NCI-H510A treated with DMSO at 0.1 percent for 48 hours (cell line): Measurements from ENCODE around the gene IPCEF1.

ENCODE experiments used
- DNase-seq: peaks from one replicate; lab custom pipeline; 2025; lab: John Stamatoyannopoulos, UW

IPCEF1 gene, protein sequence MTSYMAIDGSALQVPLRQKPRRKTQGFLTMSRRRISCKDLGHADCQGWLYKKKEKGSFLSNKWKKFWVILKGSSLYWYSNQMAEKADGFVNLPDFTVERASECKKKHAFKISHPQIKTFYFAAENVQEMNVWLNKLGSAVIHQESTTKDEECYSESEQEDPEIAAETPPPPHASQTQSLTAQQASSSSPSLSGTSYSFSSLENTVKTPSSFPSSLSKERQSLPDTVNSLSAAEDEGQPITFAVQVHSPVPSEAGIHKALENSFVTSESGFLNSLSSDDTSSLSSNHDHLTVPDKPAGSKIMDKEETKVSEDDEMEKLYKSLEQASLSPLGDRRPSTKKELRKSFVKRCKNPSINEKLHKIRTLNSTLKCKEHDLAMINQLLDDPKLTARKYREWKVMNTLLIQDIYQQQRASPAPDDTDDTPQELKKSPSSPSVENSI

DNA sequence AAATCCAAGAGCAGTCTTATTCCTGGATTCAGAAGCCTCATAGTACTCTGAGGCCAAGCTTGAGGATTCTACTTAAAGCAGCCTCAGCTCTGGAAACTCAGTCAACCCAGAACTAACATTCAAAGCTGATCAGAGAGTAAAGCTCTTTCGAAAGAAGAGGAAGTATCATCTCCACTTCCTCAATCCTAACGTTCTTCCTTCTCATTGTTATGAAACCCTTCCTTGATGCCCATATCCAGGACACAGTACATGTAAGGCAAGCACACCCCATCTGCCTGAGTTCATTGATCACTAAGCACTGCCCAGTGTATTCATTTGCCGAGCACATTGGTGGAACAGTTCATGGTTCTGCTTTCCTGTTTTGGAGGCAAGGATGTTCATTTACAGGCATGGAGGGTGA, at the start of gene IPCEF1:
Gene IPCEF1, minus strand, starts transcription at position 114 of the 400 bp plus-strand sequence. CDS start 90,856 bp downstream, outside the sequence.
- DNase-seq = no peak

DNA sequence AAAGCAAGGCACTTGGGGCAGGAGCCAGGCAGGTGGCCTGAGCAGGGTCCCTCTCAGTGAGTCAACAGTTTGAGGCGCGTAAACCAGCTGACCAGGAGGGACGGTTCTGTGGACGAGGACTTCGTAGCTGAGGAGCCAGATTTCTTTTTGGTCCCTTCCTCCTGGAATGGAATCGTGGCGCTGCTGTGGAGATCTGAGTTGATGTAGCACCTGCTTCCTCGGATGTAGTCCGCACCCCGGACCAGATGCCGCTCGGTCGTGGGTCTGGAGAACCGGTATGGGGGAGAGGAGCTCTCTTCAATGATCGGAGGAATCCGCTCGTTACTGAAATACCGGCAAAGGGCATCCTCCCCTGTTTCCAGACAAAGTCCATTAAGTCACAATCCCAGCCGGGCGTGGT, 49.7 kb upstream of the IPCEF1 start:
- no peak for DNase-seq

DNA sequence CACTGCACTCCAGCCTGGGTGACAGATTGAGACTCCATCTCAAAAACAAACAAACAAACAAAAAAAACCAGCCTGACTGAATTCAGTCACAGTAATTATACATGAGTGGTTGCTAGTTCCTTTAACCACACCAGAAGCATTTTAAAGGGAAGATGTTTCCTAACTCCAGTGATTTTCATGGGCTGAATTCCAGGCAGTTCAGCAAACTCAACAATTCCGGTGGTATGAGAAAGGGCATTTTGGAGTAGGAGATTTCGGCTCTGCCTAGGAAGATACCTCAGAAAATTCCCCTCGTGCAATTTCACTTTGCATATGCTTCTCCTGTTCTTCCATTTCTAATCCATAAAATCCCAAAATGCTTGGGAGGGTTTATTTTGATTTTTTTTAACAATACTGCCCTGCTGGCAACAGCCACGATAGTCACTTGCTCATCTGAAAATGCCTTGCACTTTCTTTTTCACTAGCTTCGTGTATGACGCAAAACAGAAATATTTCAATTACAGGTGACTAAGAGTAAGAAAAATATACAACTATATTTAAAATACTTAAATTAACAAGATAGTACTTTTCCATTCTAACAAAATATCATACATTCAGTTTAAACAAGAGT, 48.3 kb upstream of the IPCEF1 start:
- no peak for DNase-seq

DNA sequence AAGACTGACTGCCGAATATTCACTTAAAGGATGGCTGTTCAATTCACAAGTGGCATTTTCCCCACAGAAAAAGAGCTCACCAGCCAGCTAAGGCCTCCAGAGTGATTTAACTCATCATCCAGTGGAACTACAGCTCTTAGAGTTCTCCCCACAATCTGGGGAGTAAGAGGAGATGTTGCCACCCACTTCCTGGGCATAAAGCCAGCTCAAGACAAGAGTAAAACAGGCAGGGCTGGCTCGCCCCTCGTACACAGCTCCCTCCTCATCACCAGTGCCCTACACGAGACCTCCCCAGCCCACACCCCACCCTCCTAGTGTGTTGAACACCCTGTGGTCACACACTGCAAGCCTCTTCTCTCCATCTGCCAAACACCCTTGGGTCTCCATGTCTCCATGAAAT, 47.2 kb upstream of the IPCEF1 start:
- no peak for DNase-seq

DNA sequence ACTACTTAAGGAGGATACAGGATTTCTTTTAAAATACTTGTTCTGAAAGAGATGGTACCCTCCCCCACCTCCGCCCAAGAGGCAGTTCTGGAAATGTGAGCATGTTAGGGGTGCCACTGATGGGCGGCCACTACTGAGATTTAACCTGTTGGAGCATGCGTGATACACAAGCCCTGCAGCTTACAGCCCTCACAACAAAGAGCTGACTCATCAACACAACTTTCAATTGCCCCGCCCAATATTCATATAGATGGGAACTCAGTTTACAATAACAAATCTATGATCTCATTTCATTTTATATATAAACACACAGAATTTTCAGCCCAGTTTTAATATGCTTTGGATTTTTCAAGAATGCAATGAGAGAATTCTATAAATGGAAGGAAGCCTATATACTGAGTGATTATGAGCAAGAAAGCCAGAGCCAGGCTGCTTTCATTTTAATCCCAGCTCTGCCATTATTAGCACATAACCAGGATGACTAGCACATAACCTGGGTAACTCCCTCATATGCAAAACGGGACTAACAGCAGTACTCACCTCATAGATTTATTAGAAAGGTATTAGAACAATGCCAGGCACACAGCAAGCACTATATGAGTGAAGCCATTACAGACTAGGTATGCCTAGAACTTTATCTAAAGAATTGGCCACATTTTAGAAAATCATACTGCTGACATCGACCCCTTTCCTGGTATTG, 45.6 kb upstream of the IPCEF1 start:
- DNase-seq = no peak

DNA sequence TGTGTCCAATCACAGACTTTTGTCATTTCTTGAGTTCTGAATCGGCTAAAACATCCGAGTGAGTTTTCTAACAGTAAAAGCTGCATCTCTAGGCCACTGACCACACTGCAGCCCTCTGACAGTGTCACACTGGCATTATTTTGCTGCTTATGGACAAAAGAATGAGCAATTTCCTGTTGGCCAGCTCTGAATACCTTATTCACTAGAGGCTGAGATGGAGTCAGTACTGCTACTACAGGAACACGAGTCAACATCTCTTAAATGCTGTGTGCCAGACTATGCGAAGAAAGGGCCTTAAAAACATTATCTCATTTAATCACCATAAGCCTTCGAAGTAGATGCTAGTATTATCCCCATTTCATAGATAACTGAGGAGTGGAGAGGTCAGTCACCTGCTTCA, 42.5 kb upstream of the IPCEF1 start:
- DNase-seq = no peak

DNA sequence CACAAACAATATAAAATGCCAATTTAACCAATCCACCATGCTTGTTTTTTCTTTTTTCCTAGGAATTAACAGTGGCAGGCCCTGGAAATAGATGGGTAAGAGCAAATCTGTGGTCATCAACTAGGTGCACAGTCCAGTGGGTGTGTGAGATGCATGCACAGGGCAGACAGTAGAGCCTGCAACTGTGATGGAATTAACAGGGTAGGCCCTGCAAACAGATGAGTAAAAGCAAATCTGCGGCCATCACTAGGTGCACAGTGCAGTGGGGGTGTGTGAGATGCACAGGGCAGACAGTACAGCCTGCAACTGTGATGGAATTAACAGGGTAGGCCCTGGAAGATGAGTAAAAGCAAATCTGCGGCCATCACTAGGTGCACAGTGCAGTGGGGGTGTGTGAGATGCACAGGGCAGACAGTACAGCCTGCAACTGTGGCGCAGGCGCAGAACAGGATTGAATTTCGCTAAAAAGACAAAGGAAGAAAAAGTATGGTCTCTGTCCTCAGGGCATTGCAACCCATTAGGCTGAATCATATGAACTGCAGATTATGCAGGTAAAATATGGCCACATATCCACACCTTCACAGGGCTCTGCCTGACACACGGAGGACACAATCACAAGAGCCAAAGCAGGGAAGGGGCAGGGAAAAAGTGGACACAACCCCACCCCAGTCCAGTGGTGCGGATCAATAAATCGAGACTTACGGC, 41.0 kb upstream of the IPCEF1 start:
- DNase-seq = no peak

DNA sequence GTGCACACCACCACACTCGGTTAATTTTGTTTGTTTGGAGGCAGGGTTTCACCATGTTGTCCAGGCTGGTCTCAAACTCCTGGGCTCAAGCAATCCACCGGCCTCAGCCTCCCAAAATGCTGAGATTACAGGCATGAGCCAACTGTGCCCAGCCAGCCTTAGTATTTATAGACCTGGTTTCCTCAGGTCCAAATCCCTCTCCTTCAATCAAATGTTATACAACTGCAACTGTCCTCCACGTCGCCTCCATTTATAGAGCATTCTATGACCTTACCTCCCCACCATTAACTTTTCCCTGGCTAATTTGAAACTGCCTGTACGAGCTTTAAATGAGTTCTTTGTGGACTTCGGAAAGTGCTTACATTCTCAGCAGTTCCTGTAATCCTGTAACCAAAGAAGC, 39.3 kb upstream of the IPCEF1 start:
- DNase-seq = no peak

DNA sequence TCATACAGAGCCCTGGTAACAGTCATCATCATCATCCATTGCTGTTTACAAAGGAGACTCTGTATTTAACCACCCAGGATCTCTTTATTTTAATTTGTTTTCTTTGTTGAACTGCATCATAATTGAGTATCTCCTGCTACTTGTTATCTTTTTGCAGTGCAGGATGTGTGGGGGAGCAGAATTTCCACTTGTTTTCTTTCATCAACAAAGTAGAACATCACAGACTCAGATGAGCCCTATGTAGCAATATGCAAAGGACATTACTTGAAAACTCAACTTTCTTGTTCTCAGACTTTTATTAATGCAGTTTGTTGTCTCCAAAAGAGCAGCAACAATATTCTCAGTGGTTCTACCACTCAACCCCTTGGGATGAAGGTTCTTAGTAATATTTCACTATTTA, 38.7 kb upstream of the IPCEF1 start:
- no peak for DNase-seq

DNA sequence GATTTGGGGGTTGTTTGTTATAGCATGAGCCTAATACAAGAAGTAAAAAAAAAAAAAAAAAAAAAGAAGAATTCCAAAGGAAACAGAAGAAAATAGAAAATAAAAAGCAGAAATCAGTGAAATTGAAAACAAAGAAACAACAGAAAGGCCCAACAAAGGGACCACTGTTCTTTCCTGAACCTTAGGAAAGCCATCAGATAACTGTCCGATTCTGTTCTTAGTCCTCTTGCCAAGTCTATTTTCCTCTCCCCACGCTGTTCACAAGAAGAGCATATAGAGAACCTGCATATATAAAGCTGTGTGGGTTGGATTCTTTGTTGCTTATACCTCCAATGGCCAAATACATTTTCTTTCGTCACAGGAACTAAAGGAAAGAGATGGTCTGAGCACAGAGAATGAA, 38.0 kb upstream of the IPCEF1 start:
- DNase-seq = no peak

DNA sequence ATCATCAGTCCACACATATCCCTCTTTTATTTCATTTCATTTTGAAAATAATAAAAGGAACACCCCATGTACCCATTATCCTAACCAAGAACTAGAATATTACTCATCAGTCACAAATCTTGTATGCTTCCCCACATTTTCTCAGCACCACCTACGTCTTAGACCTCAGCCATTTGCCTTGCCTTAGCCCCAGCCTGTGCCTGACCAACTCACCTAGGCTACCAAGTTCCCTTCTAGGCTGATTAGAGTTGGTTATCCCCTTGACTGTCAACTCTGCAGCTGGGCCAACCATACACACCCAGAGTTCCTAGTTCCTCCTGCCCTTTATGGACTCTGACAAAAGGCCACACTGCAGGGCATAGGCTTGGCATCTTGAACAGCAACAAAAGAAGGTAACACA, 33.4 kb upstream of the IPCEF1 start:
- DNase-seq = no peak

DNA sequence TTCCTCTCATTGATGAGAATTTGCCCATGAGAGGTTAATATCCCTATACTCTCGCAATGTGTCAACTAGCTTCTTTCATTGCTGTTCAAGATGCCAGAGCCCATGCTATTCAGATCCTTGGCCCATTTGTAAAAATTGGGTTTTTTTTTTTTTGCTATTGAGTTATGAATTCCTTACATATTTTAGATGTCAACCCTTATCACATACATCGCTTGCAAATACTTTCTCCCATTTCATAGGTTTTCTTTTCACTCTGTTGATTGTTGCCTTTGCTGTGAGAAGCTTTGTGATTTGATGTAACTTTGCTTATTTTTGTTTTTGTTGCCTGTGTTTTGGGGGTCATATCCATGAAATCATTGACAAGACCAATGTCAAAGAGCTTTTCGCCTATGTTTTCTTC, 32.2 kb upstream of the IPCEF1 start:
- DNase-seq = no peak

DNA sequence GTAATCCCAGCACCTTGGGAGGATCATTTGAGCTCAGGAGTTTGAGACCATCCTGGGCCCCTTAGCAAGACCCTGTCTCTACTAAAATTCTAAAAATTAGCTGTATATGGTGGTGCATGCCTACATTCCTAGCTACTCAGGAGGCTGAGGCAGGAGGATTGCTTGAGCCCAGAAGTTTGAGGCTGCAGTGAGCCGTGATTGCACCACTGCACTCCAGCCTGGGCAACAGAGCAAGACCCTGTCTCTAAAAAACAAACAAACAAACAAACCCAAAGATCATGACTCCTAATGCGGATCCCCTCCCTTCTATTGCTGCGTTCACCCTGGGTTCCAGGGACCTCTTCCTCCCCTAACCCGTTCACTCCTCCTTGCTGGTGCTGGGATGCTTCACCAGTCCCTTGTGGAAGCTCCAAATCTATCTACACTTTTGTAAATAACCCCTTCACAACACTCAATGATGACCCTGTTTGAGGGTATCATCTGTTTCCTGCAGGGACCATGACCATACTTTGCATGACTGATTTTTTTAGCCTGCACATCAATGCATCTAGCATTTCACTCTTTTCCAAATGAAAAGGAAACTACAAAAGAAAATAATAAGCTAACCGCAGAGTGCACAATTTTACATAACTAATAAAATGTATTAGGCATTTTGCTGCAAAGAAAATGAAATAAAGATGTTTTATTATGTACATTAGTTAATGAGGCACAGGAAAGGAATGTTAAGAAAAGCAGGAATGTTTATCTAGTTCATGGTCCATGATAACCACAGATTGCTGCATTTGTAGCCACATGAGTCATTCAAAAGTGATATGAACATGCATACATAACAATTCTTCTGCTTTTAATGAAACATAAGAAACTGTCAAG, 30.5 kb upstream of the IPCEF1 start:
- no peak for DNase-seq

DNA sequence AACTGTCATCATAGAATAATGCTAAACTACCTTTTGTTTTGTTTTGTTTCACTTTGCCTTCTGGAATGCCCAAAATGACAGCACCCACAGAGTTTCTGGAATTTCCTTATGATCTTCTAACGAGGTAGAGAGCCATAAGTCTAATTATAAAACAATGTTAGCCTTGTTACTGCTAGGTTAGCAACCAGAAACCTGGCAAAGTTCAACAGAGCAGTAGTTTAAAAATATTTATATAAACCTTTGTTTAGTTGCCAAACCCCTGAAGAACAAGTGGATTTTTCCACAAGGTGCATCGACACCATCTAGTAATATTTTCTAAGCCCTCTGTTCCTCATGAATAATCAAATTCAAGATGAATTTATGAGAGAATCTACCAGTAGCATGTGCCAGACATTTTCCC, 27.6 kb upstream of the IPCEF1 start:
- no peak for DNase-seq

DNA sequence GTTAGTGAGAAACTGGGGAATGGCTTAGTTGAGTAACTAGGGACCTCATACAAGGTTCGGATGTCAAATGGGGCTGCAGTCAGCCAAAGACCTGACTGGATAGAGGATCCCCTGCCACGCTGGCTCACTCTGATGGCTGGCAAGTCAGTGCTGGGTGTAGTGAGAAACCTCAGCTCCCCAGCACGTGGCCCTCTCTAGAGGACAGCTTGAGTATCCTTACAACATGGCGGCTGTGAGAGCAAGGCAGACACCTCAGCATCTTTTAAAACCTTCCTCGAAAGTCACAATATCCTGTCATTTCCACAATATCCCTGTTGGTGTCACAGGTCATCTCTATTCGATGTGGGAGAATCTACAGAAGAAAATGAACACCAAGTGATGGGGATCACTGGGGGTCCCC, 26.7 kb upstream of the IPCEF1 start:
- DNase-seq = no peak

DNA sequence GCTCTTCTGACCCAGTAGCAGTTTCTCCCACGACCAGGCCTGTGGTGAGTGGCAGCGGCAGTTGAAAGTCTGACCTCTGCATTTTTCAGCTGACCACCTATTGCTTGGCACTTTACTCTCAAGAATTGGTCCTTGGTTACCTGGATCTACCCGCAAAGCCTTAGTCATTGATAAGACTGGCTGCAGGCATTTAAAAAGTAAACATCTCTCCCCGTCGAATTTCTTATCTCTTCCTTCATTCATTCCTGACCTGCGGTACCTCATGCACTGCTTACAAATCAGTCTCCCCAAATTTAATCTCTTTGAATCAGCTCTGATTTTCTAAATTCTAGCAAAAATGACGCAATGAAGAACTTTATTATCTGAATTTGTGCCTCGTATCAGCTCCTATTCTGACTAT, 26.1 kb upstream of the IPCEF1 start:
- no peak for DNase-seq

DNA sequence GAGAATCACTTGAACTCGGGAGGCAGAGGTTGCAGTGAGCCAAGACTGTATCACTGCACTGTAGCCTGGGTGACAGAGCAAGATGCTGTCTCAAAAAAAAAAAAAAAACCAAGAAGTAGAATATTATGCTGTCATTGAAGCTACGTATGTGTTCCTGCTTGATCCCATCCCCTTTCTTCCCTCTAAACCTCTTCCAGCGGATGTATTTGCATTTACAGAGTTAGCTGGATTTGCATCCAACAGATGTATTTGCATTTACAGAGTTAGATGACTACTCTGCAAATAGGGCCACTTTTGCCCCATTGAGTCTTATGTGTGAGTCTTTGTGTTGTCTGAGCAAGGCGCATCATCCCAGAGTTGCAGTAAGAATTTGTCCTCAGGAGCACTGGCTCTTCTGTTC, 24.9 kb upstream of the IPCEF1 start:
- DNase-seq = no peak

DNA sequence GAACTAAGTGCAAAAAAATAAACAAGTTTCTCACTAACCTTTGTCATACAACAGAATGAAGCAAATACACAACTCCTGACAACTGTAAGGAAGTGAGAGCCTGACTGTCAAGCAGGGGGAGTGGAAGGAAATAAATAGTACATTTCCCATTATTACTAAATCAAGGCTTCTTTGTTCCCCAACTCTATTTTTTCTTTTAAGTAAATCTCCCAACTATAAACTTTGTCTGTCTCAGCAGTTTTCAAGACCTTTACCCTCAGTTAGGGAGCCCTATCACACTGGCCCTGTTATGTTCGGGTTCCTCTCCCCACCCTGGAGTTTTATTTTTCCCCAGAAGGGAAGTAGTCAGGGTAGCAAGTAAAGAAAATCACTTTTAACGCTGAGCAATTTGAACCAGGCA, 24.1 kb upstream of the IPCEF1 start:
- DNase-seq = no peak

DNA sequence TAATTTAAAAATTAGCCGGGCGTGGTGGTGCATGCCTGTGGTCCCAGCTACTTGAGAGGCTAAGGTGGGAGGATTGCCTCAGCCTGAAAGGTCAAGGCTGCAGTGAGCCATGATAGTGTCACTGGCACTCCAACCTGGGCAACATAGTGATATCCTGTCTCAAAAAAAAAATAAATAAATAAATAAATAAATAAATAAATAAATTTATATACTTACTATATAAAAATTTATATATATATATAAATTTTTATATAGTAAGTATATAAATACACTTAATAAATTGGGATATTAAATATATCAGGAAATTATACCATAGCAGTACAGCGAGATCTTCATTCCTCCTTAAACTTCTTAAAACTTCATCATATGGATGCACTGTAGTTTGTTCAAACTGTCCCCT, 23.0 kb upstream of the IPCEF1 start:
- DNase-seq = no peak

DNA sequence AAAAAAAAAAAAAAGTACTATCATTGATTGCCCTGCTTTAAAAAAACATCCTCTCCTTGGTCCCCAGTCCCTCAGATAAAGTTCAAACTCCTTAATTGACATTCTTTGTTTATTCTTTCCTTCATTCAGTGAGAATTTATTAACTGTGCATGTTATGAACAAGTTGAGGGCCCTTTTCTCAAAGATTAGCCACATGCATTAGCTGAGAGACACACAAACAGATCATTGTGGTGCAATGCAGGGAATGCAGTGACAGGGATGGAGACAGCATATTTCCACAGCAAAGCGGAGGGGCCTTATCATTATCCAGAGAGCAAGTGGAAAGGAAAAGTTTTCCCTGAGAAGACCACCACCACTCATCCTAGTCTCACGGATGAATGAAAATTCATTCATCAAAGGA, 21.9 kb upstream of the IPCEF1 start:
- DNase-seq = no peak

DNA sequence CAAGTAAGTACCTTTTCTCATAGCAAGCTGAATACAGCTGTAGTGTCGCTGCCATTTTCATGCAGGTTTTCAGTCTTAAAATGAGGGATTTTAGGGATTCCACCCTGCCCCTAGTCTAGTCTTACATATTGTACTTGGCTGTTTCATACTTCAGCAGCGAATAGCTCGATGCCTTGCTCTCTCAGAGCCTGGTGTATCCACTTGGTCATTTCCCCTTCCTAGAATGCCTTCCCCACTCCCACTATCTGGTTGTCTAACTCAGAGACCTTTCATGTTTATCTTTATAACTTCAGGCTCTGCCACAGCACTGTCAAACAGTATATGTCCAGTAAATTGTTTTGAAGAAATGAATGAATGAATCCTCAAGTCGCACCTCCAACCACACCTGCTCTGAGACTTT, 21.1 kb upstream of the IPCEF1 start:
- DNase-seq = no peak

DNA sequence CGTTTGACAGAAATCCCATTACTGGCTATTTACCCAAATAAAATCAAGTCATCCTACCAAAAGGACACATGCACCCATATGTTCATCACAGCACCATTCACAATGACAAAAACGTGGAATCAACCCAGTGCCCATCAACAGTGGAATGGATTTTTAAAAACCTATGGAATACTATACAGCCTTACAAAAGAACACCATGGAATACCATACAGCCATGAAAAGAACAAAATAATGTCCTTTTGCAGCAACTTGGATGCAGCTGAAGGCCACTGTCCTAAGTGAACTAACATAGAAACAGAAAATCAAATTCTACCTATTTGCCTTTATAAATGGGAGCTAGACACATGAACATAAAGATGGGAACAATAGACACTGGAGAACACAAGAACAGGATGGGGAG, 17.4 kb upstream of the IPCEF1 start:
- DNase-seq = no peak
